Measurements from ENCODE around the gene NUP98. TPM values are rescaled to one million over a fixed set of nuclear protein-coding genes. Genes with fewer than 3 reads are reported as not detected.

The NUP98 gene
- total RNA-seq, 1 experiment from 2014 or later = 98.4 TPM

DNA sequence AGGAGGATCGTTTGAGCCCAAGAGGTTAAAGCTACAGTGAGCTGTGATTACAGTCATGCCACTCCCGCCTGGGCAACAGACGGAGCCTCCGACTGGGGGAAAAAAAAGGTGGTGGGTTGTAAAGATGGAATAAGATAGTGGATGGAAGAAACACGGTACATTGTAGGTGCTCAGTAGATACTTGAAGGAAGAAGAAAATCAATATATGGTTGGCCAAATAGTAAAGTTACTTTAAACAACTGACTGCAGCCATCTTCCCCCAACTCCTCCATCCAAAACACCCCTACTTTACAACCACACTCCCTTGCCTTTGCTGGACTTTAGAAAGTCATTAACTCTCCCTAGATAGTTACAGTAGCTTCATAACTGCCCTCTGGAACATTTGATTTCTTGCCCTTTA, 2.5 kb upstream of the NUP98 start:
- peaks cover 25% of the 10 kb centered on the region for H3K79me2 ChIP-seq (ENCODE audit: insufficient read depth, low read length)
- intact Hi-C loops (cut with micrococcal nuclease) = no loop called here
- DNase-seq (ENCODE audit: low read depth, low spot score) (no peak), ATAC-seq (no peak)
- ChIA-PET CTCF (interaction anchor here (0.8 kb wide), 1 partner anchor 8 kb away, joined by 3 read pairs; no protein-coding TSS in a partner anchor), RAD21 (ENCODE audit: low non-redundant PET in 1 of 2, low total read pairs in 2 of 2, uncharacterized antibody in 2 of 2, unreplicated experiment in 2 of 2) (no interaction called here), POLR2A (interaction anchor here (1.4 kb wide), 1 partner anchor 9 kb away, joined by 3 read pairs; the partner anchor contains the start of gene PGAP2)
- no peaks in the 10 kb centered on the region for H3K9me3 ChIP-seq (ENCODE audit: control insufficient read depth in 1 of 2, insufficient read depth in 1 of 2, low read depth in 1 of 2, low read length in 2 of 2)
- no peak overlapping the region for H3K4me3 ChIP-seq (replicated peaks in 1 of 2; ENCODE audit: low read depth in 1 of 2, low read length in 2 of 2)
- peaks cover 14 to 35% of the 10 kb centered on the region in 2 experiments for H3K4me1 ChIP-seq (ENCODE audit: control insufficient read depth in 1 of 2, insufficient read depth in 2 of 2, low read length in 2 of 2)
- H3K27ac ChIP-seq (ENCODE audit: low read depth, low read length) = no peak overlapping the region
- H3K27me3 ChIP-seq (ENCODE audit: insufficient read depth, low read length) = no peaks in the 10 kb centered on the region
- H4K20me1 ChIP-seq (ENCODE audit: insufficient read depth) = peaks cover 11% of the 10 kb centered on the region; the same call in 1 of the 2 replicates
- no TSS peak for BruUV-seq (replicated peaks)
- H3K4me2 ChIP-seq (ENCODE audit: low read length) = no peak overlapping the region
- H2AFZ ChIP-seq (ENCODE audit: low read depth, low read length, poor library complexity, severe bottlenecking) = no peak overlapping the region
- no peaks in the 10 kb centered on the region for H3K36me3 ChIP-seq (ENCODE audit: control insufficient read depth in 1 of 2, insufficient read depth in 2 of 2, low read length in 2 of 2)
- H3K9ac ChIP-seq (ENCODE audit: low read length) = no peak overlapping the region
- no peaks in the 10 kb centered on the region for H3K9me2 ChIP-seq (ENCODE audit: insufficient read depth)
- TF ChIP-seq ZFX (IDR thresholded peaks at IDR 0.05) = no peak
- no peak for TF ChIP-seq EZH2 (IDR thresholded peaks at IDR 0.05)
- TF ChIP-seq TCF7L2 (IDR thresholded peaks at IDR 0.05; ENCODE audit: borderline replicate concordance, extremely low read depth, insufficient read depth, insufficient read length) = no peak
- TF ChIP-seq ZNF274 (IDR thresholded peaks at IDR 0.05; ENCODE audit: low read depth, low read length) = no peak
- TF ChIP-seq POLR2A (IDR thresholded peaks at IDR 0.05; ENCODE audit: borderline replicate concordance, extremely low read depth, insufficient read depth, insufficient read length) = no peak
- TF ChIP-seq, protein P1, sequence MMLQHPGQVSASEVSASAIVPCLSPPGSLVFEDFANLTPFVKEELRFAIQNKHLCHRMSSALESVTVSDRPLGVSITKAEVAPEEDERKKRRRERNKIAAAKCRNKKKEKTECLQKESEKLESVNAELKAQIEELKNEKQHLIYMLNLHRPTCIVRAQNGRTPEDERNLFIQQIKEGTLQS (IDR thresholded peaks at IDR 0.05) = no peak
- TF ChIP-seq SIN3A (IDR thresholded peaks at IDR 0.05; ENCODE audit: low read depth) = no peak
- no peak for TF ChIP-seq YY1 (IDR thresholded peaks at IDR 0.05; ENCODE audit: extremely low read depth, insufficient replicate concordance, low read depth, low read length)
- TF ChIP-seq RAD21 (IDR thresholded peaks at IDR 0.05; ENCODE audit: low read depth) = no peak
- TF ChIP-seq, protein P2, sequence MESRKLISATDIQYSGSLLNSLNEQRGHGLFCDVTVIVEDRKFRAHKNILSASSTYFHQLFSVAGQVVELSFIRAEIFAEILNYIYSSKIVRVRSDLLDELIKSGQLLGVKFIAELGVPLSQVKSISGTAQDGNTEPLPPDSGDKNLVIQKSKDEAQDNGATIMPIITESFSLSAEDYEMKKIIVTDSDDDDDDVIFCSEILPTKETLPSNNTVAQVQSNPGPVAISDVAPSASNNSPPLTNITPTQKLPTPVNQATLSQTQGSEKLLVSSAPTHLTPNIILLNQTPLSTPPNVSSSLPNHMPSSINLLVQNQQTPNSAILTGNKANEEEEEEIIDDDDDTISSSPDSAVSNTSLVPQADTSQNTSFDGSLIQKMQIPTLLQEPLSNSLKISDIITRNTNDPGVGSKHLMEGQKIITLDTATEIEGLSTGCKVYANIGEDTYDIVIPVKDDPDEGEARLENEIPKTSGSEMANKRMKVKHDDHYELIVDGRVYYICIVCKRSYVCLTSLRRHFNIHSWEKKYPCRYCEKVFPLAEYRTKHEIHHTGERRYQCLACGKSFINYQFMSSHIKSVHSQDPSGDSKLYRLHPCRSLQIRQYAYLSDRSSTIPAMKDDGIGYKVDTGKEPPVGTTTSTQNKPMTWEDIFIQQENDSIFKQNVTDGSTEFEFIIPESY (IDR thresholded peaks at IDR 0.05; ENCODE audit: extremely low read depth, insufficient replicate concordance, low read length) = no peak

All from HCT116 (cell line).